HL-60 (cell line): ENCODE results near the gene PRSS3.
"Not testable (repeated sequence)": the region's sequence is repeated elsewhere in the genome, so short reads cannot be mapped to it uniquely, and the experiment has no call there.

Source experiments
- CTCF ChIP-seq: IDR thresholded peaks from one replicate; pipeline ENCODE4 v1.5.1; 2011; ENCODE audit warnings: low read length, control low read depth, inconsistent platforms; ENCODE audit not compliant: insufficient read depth
- POLR2AphosphoS5 ChIP-seq: IDR thresholded peaks from 2 replicates; pipeline ENCODE4 v1.6.1; 2012; ENCODE audit warnings: low read depth
- REST ChIP-seq: IDR thresholded peaks from 2 replicates; pipeline ENCODE4 v1.6.1; 2012; ENCODE audit warnings: low read depth; ENCODE audit not compliant: insufficient replicate concordance

- TF ChIP-seq POLR2AphosphoS5, CTCF, REST: not testable (repeated sequence)
Measured at GRCh38 chr9:33804196-33804595, 8.8 kb downstream of the PRSS3 start.
